ENCODE results near the gene SHISA3. TPM values are rescaled to one million over a fixed set of nuclear protein-coding genes. Genes with fewer than 3 reads are reported as not detected.

SHISA3 gene
- total RNA-seq, 1 experiment from 2014 or later = 0.18 TPM

DNA sequence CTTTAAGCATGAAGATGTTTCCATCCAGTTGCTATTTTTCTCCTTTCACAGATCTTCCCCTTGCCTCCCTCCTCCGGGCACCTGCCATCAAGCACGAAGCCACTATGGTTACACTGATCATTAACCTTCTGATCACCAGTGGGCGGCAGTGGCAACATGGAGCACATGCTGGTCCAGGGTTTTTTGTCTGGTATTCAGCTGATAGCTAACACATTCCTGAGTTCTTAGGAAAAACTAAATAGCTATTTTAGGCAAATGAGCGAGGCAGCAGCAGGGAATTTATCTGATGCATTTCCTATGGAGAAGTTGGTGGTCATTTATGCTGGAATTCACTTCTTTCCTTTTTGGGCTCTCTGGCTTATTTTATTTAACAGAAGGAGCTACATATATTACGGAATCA lies 22.9 kb downstream of the SHISA3 start:
- no TSS peak for BruUV-seq (replicated peaks)
- Histone ChIP-seq H3K4me1 (ENCODE audit: control insufficient read depth, insufficient read depth, low read length) (no peaks in the 10 kb centered on the region), H3K9me3 (ENCODE audit: control insufficient read depth, insufficient read depth, low read depth, low read length) (no peaks in the 10 kb centered on the region), H3K4me3 (ENCODE audit: low read depth in 2 of 2, low read length in 2 of 2) (no peak overlapping the region), H3K36me3 (ENCODE audit: control insufficient read depth, insufficient read depth, low read length) (no peaks in the 10 kb centered on the region), H3K27me3 (ENCODE audit: control insufficient read depth, insufficient read depth, low read length) (no peaks in the 10 kb centered on the region; the same call in 1 of the 2 replicates), H3K27ac (ENCODE audit: low read length) (no peak overlapping the region)
- ChIA-PET CTCF (no interaction called here), POLR2A (no interaction called here)
- in situ Hi-C loops (cut with HindIII; ENCODE audit: low pct_unique_long_range_greater_than_20kb, low sequenced_read_pairs) = no loop called here
- TF ChIP-seq REST (IDR thresholded peaks at IDR 0.05; ENCODE audit: insufficient read depth in 1 of 2, low read depth in 2 of 2, low read length in 1 of 2) (no peak), TCF7L2 (IDR thresholded peaks at IDR 0.05; ENCODE audit: low read depth, low read length) (no peak), SIN3A (IDR thresholded peaks at IDR 0.05; ENCODE audit: borderline replicate concordance, insufficient read depth, low read depth, low read length) (no peak)
- intact Hi-C loops (cut with micrococcal nuclease; ENCODE audit: unreplicated experiment) = no loop called here
- no peak for ATAC-seq
- no peak for DNase-seq (ENCODE audit: low read depth, low spot score)

DNA sequence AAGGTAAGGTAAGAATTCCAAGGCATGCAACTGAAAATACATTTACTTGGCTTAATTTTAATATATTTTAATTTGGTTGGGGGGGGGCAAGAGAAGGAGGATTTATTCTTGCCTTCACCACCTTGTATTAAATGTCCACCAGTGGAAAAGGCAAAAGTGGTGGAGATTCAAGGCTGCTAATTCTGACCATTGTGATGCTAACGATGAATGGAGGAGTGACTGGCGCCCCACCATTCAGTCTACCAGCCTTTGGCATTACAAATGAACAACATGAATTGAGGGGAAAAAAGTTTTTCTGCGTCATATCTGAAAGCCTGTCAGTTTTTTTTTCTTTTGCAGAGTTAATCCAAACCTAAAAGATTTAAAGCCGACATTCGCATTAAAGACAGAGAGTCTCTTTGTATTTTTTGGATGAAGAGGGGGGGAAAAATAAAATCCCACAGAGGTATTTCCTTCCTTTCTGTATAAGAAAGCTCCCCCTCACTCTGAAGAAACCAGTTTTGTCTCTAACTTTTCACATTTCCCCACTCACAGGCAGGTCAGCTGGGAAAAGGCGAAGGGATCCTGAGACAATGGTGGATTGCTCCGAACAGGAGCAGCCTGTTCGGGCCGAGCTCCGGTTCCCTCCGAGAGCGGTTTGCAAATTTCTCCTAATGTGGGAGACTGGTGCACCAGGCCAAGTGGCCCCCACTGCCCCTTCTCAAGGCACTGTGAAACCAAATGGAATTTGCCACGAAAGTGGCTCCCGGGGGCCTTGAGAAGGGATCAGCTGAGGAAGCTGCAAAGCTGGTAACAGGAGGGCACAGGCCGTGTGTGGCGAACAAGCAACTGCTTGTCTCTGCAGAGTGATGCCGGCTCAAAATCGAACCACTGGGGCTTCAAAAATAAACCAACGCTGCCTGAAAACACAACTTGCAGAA lies 28.1 kb downstream of the SHISA3 start:
- Histone ChIP-seq H3K36me3 (ENCODE audit: control insufficient read depth, insufficient read depth, low read length) (no peaks in the 10 kb centered on the region), H3K4me1 (ENCODE audit: control insufficient read depth, insufficient read depth, low read length) (no peaks in the 10 kb centered on the region), H3K9me3 (ENCODE audit: control insufficient read depth, insufficient read depth, low read depth, low read length) (no peaks in the 10 kb centered on the region), H3K27ac (ENCODE audit: low read length) (no peak overlapping the region), H3K27me3 (ENCODE audit: control insufficient read depth, insufficient read depth, low read length) (no peaks in the 10 kb centered on the region), H3K4me3 (ENCODE audit: low read depth in 2 of 2, low read length in 2 of 2) (no peak overlapping the region)
- ChIA-PET POLR2A (no interaction called here), CTCF (no interaction called here)
- intact Hi-C loops (cut with micrococcal nuclease; ENCODE audit: unreplicated experiment) = no loop called here
- DNase-seq (ENCODE audit: low read depth, low spot score) (no peak), ATAC-seq (no peak)
- BruUV-seq (replicated peaks) = no TSS peak
- in situ Hi-C loops (cut with HindIII; ENCODE audit: low pct_unique_long_range_greater_than_20kb, low sequenced_read_pairs) = no loop called here
- no peak for TF ChIP-seq TCF7L2 (IDR thresholded peaks at IDR 0.05; ENCODE audit: low read depth, low read length)
- TF ChIP-seq, protein P1, sequence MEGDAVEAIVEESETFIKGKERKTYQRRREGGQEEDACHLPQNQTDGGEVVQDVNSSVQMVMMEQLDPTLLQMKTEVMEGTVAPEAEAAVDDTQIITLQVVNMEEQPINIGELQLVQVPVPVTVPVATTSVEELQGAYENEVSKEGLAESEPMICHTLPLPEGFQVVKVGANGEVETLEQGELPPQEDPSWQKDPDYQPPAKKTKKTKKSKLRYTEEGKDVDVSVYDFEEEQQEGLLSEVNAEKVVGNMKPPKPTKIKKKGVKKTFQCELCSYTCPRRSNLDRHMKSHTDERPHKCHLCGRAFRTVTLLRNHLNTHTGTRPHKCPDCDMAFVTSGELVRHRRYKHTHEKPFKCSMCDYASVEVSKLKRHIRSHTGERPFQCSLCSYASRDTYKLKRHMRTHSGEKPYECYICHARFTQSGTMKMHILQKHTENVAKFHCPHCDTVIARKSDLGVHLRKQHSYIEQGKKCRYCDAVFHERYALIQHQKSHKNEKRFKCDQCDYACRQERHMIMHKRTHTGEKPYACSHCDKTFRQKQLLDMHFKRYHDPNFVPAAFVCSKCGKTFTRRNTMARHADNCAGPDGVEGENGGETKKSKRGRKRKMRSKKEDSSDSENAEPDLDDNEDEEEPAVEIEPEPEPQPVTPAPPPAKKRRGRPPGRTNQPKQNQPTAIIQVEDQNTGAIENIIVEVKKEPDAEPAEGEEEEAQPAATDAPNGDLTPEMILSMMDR (IDR thresholded peaks at IDR 0.05) = no peak
- no peak for TF ChIP-seq REST (IDR thresholded peaks at IDR 0.05; ENCODE audit: insufficient read depth in 1 of 2, low read depth in 2 of 2, low read length in 1 of 2)
- TF ChIP-seq SIN3A (IDR thresholded peaks at IDR 0.05; ENCODE audit: borderline replicate concordance, insufficient read depth, low read depth, low read length) = no peak
- no peak for TF ChIP-seq POLR2AphosphoS5 (IDR thresholded peaks at IDR 0.05; ENCODE audit: low read depth, low read length)
